Neural cell (in vitro differentiated cells): ENCODE measurements around the gene VWA3B. TPM values are rescaled to one million over a fixed set of nuclear protein-coding genes. Genes with fewer than 3 reads are reported as not detected.

Experiments used
- H2AFZ ChIP-seq: fragments of 200-600, 300-800 bp; sonication (generic), shearing (Covaris generic); 2 replicates; pipeline ENCODE4 v1.6.0; 2014; ENCODE audit warnings: low read depth, mild to moderate bottlenecking, antibody characterized with exemption, low read length, moderate library complexity
- H3F3A ChIP-seq: fragments of 200-600 bp; shearing (Covaris generic); 2 replicates; pipeline ENCODE4 v1.6.1; 2016; ENCODE audit warnings: mild to moderate bottlenecking, moderate library complexity, mixed read lengths, antibody characterized with exemption, low read length; ENCODE audit not compliant: insufficient read depth, poor library complexity, severe bottlenecking
- H3K27ac ChIP-seq: fragments of 200-600, 300-800 bp; sonication (generic), shearing (Covaris generic); 2 replicates; pipeline ENCODE4 v1.5.1; 2014; ENCODE audit warnings: mild to moderate bottlenecking, low read length, moderate library complexity
- H3K27me3 ChIP-seq: fragments of 300-800, 200-600 bp; sonication (generic), shearing (Covaris generic); 2 replicates; pipeline ENCODE4 v1.6.0; 2014; ENCODE audit warnings: mild to moderate bottlenecking, low read depth, low read length, moderate library complexity; ENCODE audit not compliant: insufficient read depth
- H3K36me3 ChIP-seq: fragments of 300-800, 200-600 bp; sonication (generic), shearing (Covaris generic); 2 replicates; pipeline ENCODE4 v1.5.1; 2014; ENCODE audit warnings: mild to moderate bottlenecking, antibody characterized with exemption, low read length, moderate library complexity; ENCODE audit not compliant: insufficient read depth
- H3K4me2 ChIP-seq: fragments of 300-800, 200-600 bp; sonication (generic), shearing (Covaris generic); 2 replicates; pipeline ENCODE4 v1.6.0; 2014; ENCODE audit warnings: mild to moderate bottlenecking, low read length
- H3K4me3 ChIP-seq: fragments of 300-800, 200-600 bp; sonication (generic), shearing (Covaris generic); 2 replicates; pipeline ENCODE4 v1.5.1; 2014; ENCODE audit warnings: mild to moderate bottlenecking, low read length, moderate library complexity
- H3K79me2 ChIP-seq: fragments of 200-600 bp; shearing (Covaris generic); replicated peaks from 2 replicates; pipeline ENCODE4 v1.6.0; 2014; ENCODE audit warnings: mild to moderate bottlenecking, low read length, moderate library complexity; ENCODE audit not compliant: insufficient read depth
- H3K9ac ChIP-seq: fragments of 300-800, 200-600 bp; sonication (generic), shearing (Covaris generic); 2 replicates; pipeline ENCODE4 v1.6.1; 2016; ENCODE audit warnings: mild to moderate bottlenecking, low read length, mixed read lengths
- H3K9me2 ChIP-seq: fragments of 200-600 bp; shearing (Covaris generic); 2 replicates; pipeline ENCODE4 v1.6.1; 2016; ENCODE audit warnings: mild to moderate bottlenecking, low read length, mixed read lengths; ENCODE audit not compliant: insufficient read depth
- H3K9me3 ChIP-seq: fragments of 200-600, 300-800 bp; sonication (generic), shearing (Covaris generic); 2 replicates; pipeline ENCODE4 v1.6.1; 2016; ENCODE audit warnings: mild to moderate bottlenecking, mixed run types, low read length, moderate library complexity, mixed read lengths
- H4K20me1 ChIP-seq: fragments of 200-600 bp; shearing (Covaris generic); 2 replicates; pipeline ENCODE4 v1.6.1; 2016; ENCODE audit warnings: mild to moderate bottlenecking, mixed run types; ENCODE audit not compliant: insufficient read depth
- EP300 ChIP-seq: fragments of 450-650 bp; conservative IDR thresholded peaks from 2 replicates; pipeline ENCODE4 v1.6.1; 2014; ENCODE audit warnings: antibody characterized with exemption, mild to moderate bottlenecking, moderate library complexity; ENCODE audit not compliant: poor library complexity, severe bottlenecking
- EZH2 ChIP-seq: fragments of 200-600, 300-800 bp; shearing (Covaris generic), sonication (generic); IDR thresholded peaks from 2 replicates; pipeline ENCODE4 v1.6.1; 2014; ENCODE audit warnings: antibody characterized with exemption, low read length, borderline replicate concordance, mild to moderate bottlenecking; ENCODE audit not compliant: insufficient read depth, poor library complexity, severe bottlenecking
- MXI1 ChIP-seq: fragments of 450-650 bp; conservative IDR thresholded peaks from 2 replicates; pipeline ENCODE4 v1.6.1; 2014; ENCODE audit warnings: antibody characterized with exemption, mild to moderate bottlenecking; ENCODE audit not compliant: poor library complexity, severe bottlenecking
- POLR2AphosphoS5 ChIP-seq: IDR thresholded peaks from 2 replicates; pipeline ENCODE4 v1.6.1; 2012
- RAD21 ChIP-seq: fragments of 450-650 bp; conservative IDR thresholded peaks from 2 replicates; pipeline ENCODE4 v1.6.1; 2014; ENCODE audit warnings: antibody characterized with exemption, mild to moderate bottlenecking, moderate library complexity
- SMC3 ChIP-seq: fragments of 450-650 bp; conservative IDR thresholded peaks from 2 replicates; pipeline ENCODE4 v1.6.1; 2014; ENCODE audit warnings: antibody characterized with exemption, mild to moderate bottlenecking, moderate library complexity; ENCODE audit not compliant: poor library complexity
- polyA plus RNA-seq: library from polyadenylated mRNA; depleted of rRNA; stranded (reverse); fragments of >200 nt; gene quantifications from 2 replicates; pipeline ENCODE4 v1.2.3, GENCODE V29; 2014
- TF ChIP-seq, protein P1 (sequence below): IDR thresholded peaks from 2 replicates; pipeline ENCODE4 v1.6.1; 2012; ENCODE audit warnings: borderline replicate concordance
- TF ChIP-seq, protein P2 (sequence below): fragments of 450-650 bp; IDR thresholded peaks from 2 replicates; pipeline ENCODE4 v1.5.1; 2014; ENCODE audit warnings: antibody characterized with exemption, mild to moderate bottlenecking, moderate library complexity; ENCODE audit not compliant: poor library complexity, severe bottlenecking

The VWA3B gene
- polyA plus RNA-seq, 1 donor from 2014 or later: not detected

DNA sequence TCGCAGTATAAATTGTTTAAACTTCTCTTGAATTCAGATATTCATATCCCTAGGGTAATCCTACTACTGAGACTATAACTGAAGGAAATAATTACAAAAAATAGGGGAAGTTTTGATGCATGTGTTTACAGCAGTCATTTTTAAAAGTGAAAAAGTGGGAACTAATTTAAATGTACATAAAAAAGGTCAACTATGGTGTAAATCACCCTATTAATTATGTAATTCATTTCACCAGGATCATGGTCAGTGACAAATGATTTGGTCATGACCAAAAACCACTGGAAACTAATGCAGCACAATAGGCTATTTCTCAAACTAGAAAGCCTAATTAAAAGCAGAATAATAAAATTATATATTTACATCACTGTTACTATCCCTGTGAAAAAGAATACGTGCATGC lies 254.3 kb downstream of the VWA3B start:
- H3K36me3 ChIP-seq: no peaks in the 10 kb centered on the region
- no peak overlapping the region for H3K9ac ChIP-seq
- no peaks in the 10 kb centered on the region for H3F3A ChIP-seq
- H3K27me3 ChIP-seq: peaks cover 15% of the 10 kb centered on the region
- H3K79me2 ChIP-seq: no peaks in the 10 kb centered on the region
- H3K9me2 ChIP-seq: no peaks in the 10 kb centered on the region
- no peak overlapping the region for H3K27ac ChIP-seq
- H2AFZ ChIP-seq: no peak overlapping the region
- H3K4me3 ChIP-seq: no peak overlapping the region
- no peaks in the 10 kb centered on the region for H4K20me1 ChIP-seq
- no peak for TF ChIP-seq EZH2
- TF ChIP-seq MXI1: no peak
- TF ChIP-seq, protein P1, sequence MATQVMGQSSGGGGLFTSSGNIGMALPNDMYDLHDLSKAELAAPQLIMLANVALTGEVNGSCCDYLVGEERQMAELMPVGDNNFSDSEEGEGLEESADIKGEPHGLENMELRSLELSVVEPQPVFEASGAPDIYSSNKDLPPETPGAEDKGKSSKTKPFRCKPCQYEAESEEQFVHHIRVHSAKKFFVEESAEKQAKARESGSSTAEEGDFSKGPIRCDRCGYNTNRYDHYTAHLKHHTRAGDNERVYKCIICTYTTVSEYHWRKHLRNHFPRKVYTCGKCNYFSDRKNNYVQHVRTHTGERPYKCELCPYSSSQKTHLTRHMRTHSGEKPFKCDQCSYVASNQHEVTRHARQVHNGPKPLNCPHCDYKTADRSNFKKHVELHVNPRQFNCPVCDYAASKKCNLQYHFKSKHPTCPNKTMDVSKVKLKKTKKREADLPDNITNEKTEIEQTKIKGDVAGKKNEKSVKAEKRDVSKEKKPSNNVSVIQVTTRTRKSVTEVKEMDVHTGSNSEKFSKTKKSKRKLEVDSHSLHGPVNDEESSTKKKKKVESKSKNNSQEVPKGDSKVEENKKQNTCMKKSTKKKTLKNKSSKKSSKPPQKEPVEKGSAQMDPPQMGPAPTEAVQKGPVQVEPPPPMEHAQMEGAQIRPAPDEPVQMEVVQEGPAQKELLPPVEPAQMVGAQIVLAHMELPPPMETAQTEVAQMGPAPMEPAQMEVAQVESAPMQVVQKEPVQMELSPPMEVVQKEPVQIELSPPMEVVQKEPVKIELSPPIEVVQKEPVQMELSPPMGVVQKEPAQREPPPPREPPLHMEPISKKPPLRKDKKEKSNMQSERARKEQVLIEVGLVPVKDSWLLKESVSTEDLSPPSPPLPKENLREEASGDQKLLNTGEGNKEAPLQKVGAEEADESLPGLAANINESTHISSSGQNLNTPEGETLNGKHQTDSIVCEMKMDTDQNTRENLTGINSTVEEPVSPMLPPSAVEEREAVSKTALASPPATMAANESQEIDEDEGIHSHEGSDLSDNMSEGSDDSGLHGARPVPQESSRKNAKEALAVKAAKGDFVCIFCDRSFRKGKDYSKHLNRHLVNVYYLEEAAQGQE: no peak
- TF ChIP-seq, protein P2, sequence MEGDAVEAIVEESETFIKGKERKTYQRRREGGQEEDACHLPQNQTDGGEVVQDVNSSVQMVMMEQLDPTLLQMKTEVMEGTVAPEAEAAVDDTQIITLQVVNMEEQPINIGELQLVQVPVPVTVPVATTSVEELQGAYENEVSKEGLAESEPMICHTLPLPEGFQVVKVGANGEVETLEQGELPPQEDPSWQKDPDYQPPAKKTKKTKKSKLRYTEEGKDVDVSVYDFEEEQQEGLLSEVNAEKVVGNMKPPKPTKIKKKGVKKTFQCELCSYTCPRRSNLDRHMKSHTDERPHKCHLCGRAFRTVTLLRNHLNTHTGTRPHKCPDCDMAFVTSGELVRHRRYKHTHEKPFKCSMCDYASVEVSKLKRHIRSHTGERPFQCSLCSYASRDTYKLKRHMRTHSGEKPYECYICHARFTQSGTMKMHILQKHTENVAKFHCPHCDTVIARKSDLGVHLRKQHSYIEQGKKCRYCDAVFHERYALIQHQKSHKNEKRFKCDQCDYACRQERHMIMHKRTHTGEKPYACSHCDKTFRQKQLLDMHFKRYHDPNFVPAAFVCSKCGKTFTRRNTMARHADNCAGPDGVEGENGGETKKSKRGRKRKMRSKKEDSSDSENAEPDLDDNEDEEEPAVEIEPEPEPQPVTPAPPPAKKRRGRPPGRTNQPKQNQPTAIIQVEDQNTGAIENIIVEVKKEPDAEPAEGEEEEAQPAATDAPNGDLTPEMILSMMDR: no peak
- TF ChIP-seq RAD21: no peak
- no peak for TF ChIP-seq POLR2AphosphoS5
- H3K9me3 ChIP-seq: no peaks in the 10 kb centered on the region
- no peak overlapping the region for H3K4me2 ChIP-seq

DNA sequence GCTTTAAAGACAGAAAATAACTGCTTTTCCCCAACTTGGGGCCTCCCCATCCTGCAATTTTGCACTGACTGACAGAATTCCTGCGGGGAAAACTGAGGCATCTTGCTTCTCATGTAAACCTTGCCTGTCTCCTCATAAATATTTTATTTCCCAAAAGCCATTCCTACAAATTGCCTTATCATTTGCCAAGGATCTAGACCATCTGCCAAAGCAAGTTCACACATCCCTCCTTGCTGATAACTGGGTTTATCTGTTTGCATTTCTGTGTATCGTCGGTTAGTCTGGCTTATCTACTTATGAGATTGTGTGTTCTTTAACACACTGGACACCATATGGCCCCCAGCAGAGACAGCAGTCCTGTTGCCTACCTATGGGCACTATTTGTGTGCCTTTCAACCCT lies 256.3 kb downstream of the VWA3B start:
- peaks cover 27% of the 10 kb centered on the region for H3K27me3 ChIP-seq
- no peaks in the 10 kb centered on the region for H3K9me2 ChIP-seq
- no peak overlapping the region for H3K9ac ChIP-seq
- H3K4me3 ChIP-seq: no peak overlapping the region
- no peaks in the 10 kb centered on the region for H3K9me3 ChIP-seq
- peak; percentile 17 for TF ChIP-seq EP300
- TF ChIP-seq, protein P1: peak; percentile 77
- peak; percentile 16 for TF ChIP-seq POLR2AphosphoS5
- TF ChIP-seq EZH2: no peak
- TF ChIP-seq RAD21: no peak
- no peak for TF ChIP-seq MXI1
- TF ChIP-seq SMC3: no peak
- H3K4me2 ChIP-seq: peak overlapping the region; percentile 13
- H3F3A ChIP-seq: no peaks in the 10 kb centered on the region
- H3K79me2 ChIP-seq: no peaks in the 10 kb centered on the region
- H3K36me3 ChIP-seq: no peaks in the 10 kb centered on the region
- H3K27ac ChIP-seq: no peak overlapping the region
- H2AFZ ChIP-seq: no peak overlapping the region
- no peaks in the 10 kb centered on the region for H4K20me1 ChIP-seq
